Hepatocyte (in vitro differentiated cells): ENCODE results near the gene KDM4C. TPM values are rescaled to one million over a fixed set of nuclear protein-coding genes. Genes with fewer than 3 reads are reported as not detected.
A peak's percentile ranks its signal among the peaks of the same experiment; 100 is the strongest.
"Not testable (repeated sequence)": the region's sequence is repeated elsewhere in the genome, so short reads cannot be mapped to it uniquely, and the experiment has no call there.

Source experiments
- DNase-seq: peaks from one replicate; pipeline ENCODE4 v3.0.0-alpha.2; 2016; ENCODE audit warnings: low spot score
- H2AFZ ChIP-seq: fragments of 200-600 bp; sonication (generic); 2 replicates; pipeline ENCODE4 v1.6.0; 2016; ENCODE audit warnings: antibody characterized with exemption, mild to moderate bottlenecking
- H3K27ac ChIP-seq: fragments of 200-600 bp; sonication (generic); 2 replicates; pipeline ENCODE4 v1.5.1; 2016; ENCODE audit warnings: mild to moderate bottlenecking
- H3K27me3 ChIP-seq: fragments of 200-600 bp; sonication (generic); 2 replicates; pipeline ENCODE4 v1.6.1; 2016
- H3K36me3 ChIP-seq: fragments of 200-600 bp; sonication (generic); replicated peaks from 2 replicates; pipeline ENCODE4 v1.5.1; 2016; ENCODE audit warnings: low read depth; ENCODE audit not compliant: insufficient read depth
- H3K4me1 ChIP-seq: fragments of 200-600 bp; sonication (generic); 2 replicates; pipeline ENCODE4 v1.5.1; 2016; ENCODE audit warnings: mild to moderate bottlenecking, moderate library complexity; ENCODE audit not compliant: insufficient read depth
- H3K4me2 ChIP-seq: fragments of 200-600 bp; sonication (generic); 2 replicates; pipeline ENCODE4 v1.6.0; 2016
- H3K4me3 ChIP-seq: fragments of 200-600 bp; sonication (generic); 2 replicates; pipeline ENCODE4 v1.5.1; 2016; ENCODE audit warnings: mild to moderate bottlenecking
- H3K79me2 ChIP-seq: fragments of 200-600 bp; sonication (generic); 2 replicates; pipeline ENCODE4 v1.6.0; 2017; ENCODE audit warnings: mild to moderate bottlenecking
- H3K9me2 ChIP-seq: fragments of 200-600 bp; sonication (generic); replicated peaks from 2 replicates; pipeline ENCODE4 v1.6.0; 2017; ENCODE audit warnings: mild to moderate bottlenecking; ENCODE audit not compliant: insufficient read depth
- H3K9me3 ChIP-seq: fragments of 200-600 bp; sonication (generic); 2 replicates; pipeline ENCODE4 v1.5.1; 2016; ENCODE audit warnings: low read depth, mild to moderate bottlenecking
- H4K20me1 ChIP-seq: fragments of 200-600 bp; sonication (generic); 2 replicates; pipeline ENCODE4 v1.6.0; 2016; ENCODE audit warnings: mild to moderate bottlenecking; ENCODE audit not compliant: insufficient read depth, poor library complexity, severe bottlenecking
- CTCF ChIP-seq: fragments of 200-600 bp; sonication (generic); IDR thresholded peaks from 2 replicates; pipeline ENCODE4 v1.5.1; 2016; ENCODE audit warnings: antibody characterized with exemption, mild to moderate bottlenecking; ENCODE audit not compliant: poor library complexity
- EZH2 ChIP-seq: fragments of 200-600 bp; sonication (generic); IDR thresholded peaks from 2 replicates; pipeline ENCODE4 v1.6.1; 2016; ENCODE audit warnings: antibody characterized with exemption, mild to moderate bottlenecking, borderline replicate concordance
- EZH2phosphoT487 ChIP-seq: fragments of 200-600 bp; sonication (generic); IDR thresholded peaks from one replicate; pipeline ENCODE4 v1.6.1; 2018; ENCODE audit warnings: antibody characterized with exemption, mild to moderate bottlenecking, low read depth, moderate library complexity; ENCODE audit not compliant: unreplicated experiment, severe bottlenecking
- WGBS: methylation state at CpG from one replicate; pipeline ENCODE4 v1.1.6; 2016; ENCODE audit warnings: low lambda C conversion rate; ENCODE audit errors: missing lambda C conversion rate; 5-methylcytosine and 5-hydroxymethylcytosine counted together
- polyA plus RNA-seq: library from polyadenylated mRNA; unstranded; fragments of >200 nt; fragmentation: Nextera tagmentation; extraction: Ambion mirVana; gene quantifications from 2 replicates; pipeline ENCODE4 v1.2.1, GENCODE V29; 2016
- total RNA-seq: library from RNA; depleted of rRNA; stranded (reverse); fragments of >200 nt; gene quantifications from 2 replicates; pipeline ENCODE4 v1.2.3, GENCODE V29; 2014

Gene KDM4C
- total and polyA plus RNA-seq, 2 experiments from 2014 or later = 16.1 to 28.7 TPM

DNA sequence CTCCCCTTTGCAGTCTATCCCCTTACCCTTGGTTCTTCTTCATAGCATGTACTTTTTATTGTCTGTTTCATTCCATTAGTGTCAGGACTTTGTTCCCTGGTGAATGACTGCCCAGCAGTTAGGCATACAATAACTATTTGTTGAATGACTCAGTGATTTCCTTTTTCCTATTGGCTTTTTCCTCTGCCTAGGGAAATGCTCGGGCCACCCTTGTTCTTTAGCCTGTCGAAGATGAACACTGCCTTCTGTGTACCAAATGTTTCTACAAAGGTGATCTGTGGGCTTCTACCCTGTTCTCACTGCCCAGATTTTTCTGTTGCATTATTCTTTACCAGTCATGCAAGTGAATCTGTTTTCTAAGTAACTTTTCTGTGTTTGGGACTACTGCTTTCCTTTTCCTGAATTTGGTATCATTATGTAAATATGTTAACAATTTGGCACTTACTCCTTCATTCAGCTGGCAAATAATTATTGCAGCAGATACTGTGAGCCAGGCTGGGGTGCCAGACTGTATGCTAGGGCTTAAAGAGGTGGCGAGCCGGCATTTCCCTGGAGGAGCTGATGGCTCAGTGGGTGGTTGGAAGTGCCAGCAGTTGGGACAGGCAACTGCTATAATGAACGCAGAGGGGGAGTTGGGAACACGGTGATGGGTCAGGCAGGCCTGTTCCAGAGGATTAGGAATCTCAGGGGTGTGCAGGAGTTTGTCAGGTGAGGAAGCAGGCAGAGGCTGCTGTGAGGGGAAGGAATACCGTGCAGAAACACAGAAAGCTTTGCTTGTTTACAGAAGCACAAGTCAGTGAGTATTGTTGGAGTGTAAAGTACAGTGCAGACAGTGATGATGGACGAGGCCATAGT lies 30.6 kb downstream of the KDM4C start:
- peaks cover 82% of the 10 kb centered on the region for H3K79me2 ChIP-seq
- peak overlapping the region; percentile 92 for H3K27ac ChIP-seq
- WGBS = 38% methylated on average over 8 of the region's 8 CpGs
- TF ChIP-seq EZH2phosphoT487 (no peak), EZH2 (no peak), CTCF (no peak)
- no peaks in the 10 kb centered on the region for H3K27me3 ChIP-seq
- H2AFZ ChIP-seq = no peak overlapping the region
- no peaks in the 10 kb centered on the region for H4K20me1 ChIP-seq
- H3K4me3 ChIP-seq = no peak overlapping the region
- peak; percentile 57 for DNase-seq
- no peaks in the 10 kb centered on the region for H3K9me3 ChIP-seq
- H3K4me2 ChIP-seq = peak overlapping the region; percentile 70
- H3K4me1 ChIP-seq = peaks cover 11% of the 10 kb centered on the region
- H3K36me3 ChIP-seq = no peaks in the 10 kb centered on the region
- no peaks in the 10 kb centered on the region for H3K9me2 ChIP-seq

GRCh38 chr9:6789017-6789338 lies 31.2 kb downstream of the KDM4C start:
- WGBS = 93% methylated on average over 8 of the region's 9 CpGs
- H4K20me1 ChIP-seq = not testable (repeated sequence)
- peak overlapping the region; percentile 92 for H3K27ac ChIP-seq

DNA sequence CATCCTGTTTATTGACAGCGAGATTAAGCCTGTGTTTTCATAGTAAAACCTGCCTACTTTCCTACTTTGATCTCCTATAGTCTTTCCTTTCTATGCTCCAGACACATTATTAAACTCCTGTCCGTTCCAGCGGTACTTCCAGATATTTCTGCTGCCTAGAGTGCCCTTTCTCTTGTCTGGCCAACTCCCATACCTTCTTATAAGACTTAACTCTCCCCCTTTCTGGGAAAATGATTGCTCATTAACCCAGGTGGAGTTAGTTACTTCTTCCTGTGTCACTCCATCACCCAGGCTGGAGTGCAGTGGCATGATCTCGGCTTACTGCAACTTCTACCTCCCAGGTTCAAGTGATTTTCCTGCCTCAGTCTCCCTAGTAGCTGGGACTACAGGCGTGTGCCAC lies 33.1 kb downstream of the KDM4C start:
- Histone ChIP-seq H3K27me3 (no peaks in the 10 kb centered on the region), H3K79me2 (peaks cover 63% of the 10 kb centered on the region), H3K4me2 (peak overlapping the region; percentile 10), H3K9me2 (no peaks in the 10 kb centered on the region), H3K4me3 (no peak overlapping the region), H3K36me3 (peaks cover 5% of the 10 kb centered on the region), H2AFZ (no peak overlapping the region), H3K4me1 (peaks cover 9% of the 10 kb centered on the region), H4K20me1 (no peaks in the 10 kb centered on the region), H3K9me3 (no peaks in the 10 kb centered on the region), H3K27ac (peak overlapping the region; percentile 92)
- 68% methylated on average over 5 of the region's 5 CpGs for whole genome bisulfite sequencing
- DNase-seq = peak; percentile 8
- no peak for TF ChIP-seq EZH2
- no peak for TF ChIP-seq EZH2phosphoT487
- no peak for TF ChIP-seq CTCF

More at GRCh38 chr9:6789017-6789338, 31.2 kb downstream of the KDM4C start:
- not testable (repeated sequence) for H3K9me2 ChIP-seq, H3K36me3 ChIP-seq, H3K27me3 ChIP-seq, H3K9me3 ChIP-seq, H3K4me3 ChIP-seq, DNase-seq, H2AFZ ChIP-seq
- H3K4me1 ChIP-seq = peaks cover 11% of the 10 kb centered on the region
- peak overlapping the region; percentile 70 for H3K4me2 ChIP-seq
- H3K79me2 ChIP-seq = peaks cover 79% of the 10 kb centered on the region

DNA sequence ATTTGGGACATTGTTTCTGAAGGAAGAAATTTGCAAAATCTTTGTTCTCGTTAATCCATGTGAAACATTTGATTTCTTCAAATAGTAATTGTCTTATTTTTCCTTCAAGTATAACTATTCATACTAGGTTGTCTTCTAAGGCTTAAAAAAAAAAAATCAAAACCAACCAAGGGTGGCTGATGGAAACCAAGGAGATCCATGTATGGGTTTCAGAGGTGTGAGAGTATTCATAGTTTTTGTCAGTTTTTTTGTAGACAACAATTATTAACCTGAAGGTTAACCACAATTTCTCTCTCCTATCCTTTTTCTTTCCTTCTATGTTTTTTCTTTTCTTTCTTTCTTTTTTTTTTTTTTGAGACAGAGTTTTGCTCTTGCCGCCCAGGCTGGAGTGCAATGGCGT lies 35.4 kb downstream of the KDM4C start:
- Histone ChIP-seq H3K4me1 (peaks cover 7% of the 10 kb centered on the region), H3K27me3 (no peaks in the 10 kb centered on the region), H3K9me2 (no peaks in the 10 kb centered on the region), H3K27ac (no peak overlapping the region), H3K36me3 (peaks cover 5% of the 10 kb centered on the region), H3K9me3 (no peaks in the 10 kb centered on the region), H4K20me1 (no peaks in the 10 kb centered on the region), H2AFZ (no peak overlapping the region), H3K4me3 (no peak overlapping the region), H3K4me2 (no peak overlapping the region), H3K79me2 (peaks cover 48% of the 10 kb centered on the region)
- no peak for TF ChIP-seq EZH2
- no peak for TF ChIP-seq EZH2phosphoT487
- TF ChIP-seq CTCF = no peak
- DNase-seq = no peak
- 100% methylated on average over 3 of the region's 3 CpGs for WGBS
